ENCODE results near the gene SDC1. TPM values are rescaled to one million over a fixed set of nuclear protein-coding genes. Genes with fewer than 3 reads are reported as not detected.

Gene SDC1
- total and polyA plus RNA-seq, 2 donors: 65.3 to 87.1 TPM

DNA sequence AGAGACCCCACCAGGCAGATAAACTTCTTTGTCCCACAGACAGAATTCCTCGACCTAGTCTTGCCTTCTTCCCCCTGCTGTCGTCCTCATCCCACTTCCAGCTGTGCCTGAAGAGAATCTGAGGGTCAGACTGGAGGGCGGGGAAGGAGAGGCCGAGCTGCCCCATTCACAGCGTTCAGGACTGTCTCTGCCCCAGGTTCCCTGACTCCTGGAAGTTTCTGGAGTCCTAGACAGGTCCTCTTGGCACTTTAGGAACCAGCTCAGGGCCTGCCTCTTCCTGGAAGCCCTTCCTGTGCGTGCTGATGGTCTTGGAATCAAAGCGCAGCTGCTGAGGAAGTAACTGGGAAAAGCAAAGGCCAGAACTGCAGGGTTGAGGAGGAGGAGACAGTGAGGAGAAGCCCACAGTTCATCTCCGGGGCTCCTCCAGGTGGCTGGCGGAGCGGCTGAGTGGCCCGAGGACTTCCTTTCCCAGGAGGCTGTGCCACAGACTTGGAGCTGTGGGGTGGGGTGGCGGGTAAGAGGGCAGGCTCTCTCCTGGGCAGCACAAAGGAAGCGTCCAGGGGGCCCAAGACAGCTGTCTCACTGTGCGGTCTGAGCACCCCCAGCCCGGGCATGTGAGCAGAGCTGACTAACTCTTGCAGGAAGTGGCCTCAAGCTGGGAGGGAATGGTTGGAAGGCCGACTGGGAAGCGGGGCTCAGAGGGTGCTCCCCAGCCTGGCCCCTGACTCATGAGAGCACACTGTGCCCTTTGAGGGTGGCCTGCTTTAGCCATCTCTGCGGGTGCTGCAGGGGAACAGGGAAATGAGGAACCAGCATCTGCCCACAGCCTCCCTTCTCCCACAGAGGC lies 39.5 kb downstream of the SDC1 start:
- Histone ChIP-seq H3K4me1 (ENCODE audit: insufficient read depth) (no peaks in the 10 kb centered on the region), H3K4me3 (ENCODE audit: low read depth, low read length) (no peak overlapping the region), H3K27ac (ENCODE audit: low read depth) (peak overlapping the region; percentile 76), H3K36me3 (ENCODE audit: insufficient read depth) (no peaks in the 10 kb centered on the region)
- WGBS: 80% methylated on average over 18 of the region's 18 CpGs
- no peak for DNase-seq (ENCODE audit: extremely low spot score)

- Histone ChIP-seq H3K27ac (ENCODE audit: low read depth) (peak overlapping the region; percentile 74), H3K36me3 (ENCODE audit: insufficient read depth) (no peaks in the 10 kb centered on the region), H3K4me1 (ENCODE audit: insufficient read depth) (no peaks in the 10 kb centered on the region), H3K4me3 (ENCODE audit: low read depth, low read length) (no peak overlapping the region)
- DNase-seq (ENCODE audit: extremely low spot score): no peak
- 79% methylated on average over 17 of the region's 17 CpGs for WGBS
These were observed 40.6 kb downstream of the SDC1 start for GRCh38 chr2:20184067-20184938.

DNA sequence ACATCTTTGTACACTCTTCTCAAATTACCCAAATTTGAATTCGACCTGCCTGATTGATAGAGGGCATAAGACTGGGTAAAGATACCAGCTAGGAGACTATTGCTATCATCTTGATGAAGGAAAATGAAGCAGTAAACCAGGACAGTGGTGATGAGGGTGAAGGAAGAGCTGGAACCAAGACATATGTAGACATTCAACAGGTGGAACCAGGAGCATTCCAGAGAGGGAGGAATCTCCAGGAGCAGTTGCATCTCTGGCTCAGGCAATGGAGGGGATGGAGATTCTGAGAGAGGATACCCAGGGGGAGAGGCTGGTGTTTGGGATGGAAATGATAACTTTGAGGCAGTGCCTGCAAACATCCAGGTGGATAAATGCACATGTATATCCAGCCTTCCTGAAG lies 41.6 kb downstream of the SDC1 start:
- Histone ChIP-seq H3K36me3 (ENCODE audit: insufficient read depth) (no peaks in the 10 kb centered on the region), H3K4me3 (ENCODE audit: low read depth, low read length) (no peak overlapping the region), H3K4me1 (ENCODE audit: insufficient read depth) (no peaks in the 10 kb centered on the region), H3K27ac (ENCODE audit: low read depth) (peak overlapping the region; percentile 3)
- 81% methylated on average over 1 of the region's 1 CpG for WGBS
- DNase-seq (ENCODE audit: extremely low spot score): no peak

- Histone ChIP-seq H3K4me1 (ENCODE audit: insufficient read depth) (no peaks in the 10 kb centered on the region), H3K4me3 (ENCODE audit: low read depth, low read length) (no peak overlapping the region), H3K36me3 (ENCODE audit: insufficient read depth) (no peaks in the 10 kb centered on the region), H3K27ac (ENCODE audit: low read depth) (peak overlapping the region; percentile 3)
- 83% methylated on average over 16 of the region's 16 CpGs for WGBS
- DNase-seq (ENCODE audit: extremely low spot score): no peak
These were observed 42.5 kb downstream of the SDC1 start for GRCh38 chr2:20182241-20182931.

DNA sequence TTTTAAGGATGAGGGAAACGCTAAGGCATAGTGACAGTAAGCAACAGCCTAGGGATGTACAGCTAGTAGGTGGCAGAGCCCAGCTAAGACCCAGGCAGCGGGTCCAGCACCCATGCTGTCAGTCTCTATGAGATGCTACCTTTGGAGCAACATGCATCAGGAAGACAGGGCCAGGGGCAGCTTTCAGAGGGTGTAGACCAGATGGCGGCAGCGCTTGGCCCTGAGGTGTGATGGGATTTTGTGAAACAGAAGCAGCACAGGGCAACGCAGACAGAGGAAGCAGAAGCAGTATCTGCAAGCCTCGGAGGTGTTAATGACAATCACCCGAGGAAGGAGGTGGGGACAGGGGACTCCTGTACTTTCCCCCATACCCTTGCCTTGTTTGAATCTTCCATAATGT lies 43.2 kb downstream of the SDC1 start:
- H3K4me1 ChIP-seq (ENCODE audit: insufficient read depth): no peaks in the 10 kb centered on the region
- 89% methylated on average over 7 of the region's 7 CpGs for WGBS
- no peaks in the 10 kb centered on the region for H3K36me3 ChIP-seq (ENCODE audit: insufficient read depth)
- H3K4me3 ChIP-seq (ENCODE audit: low read depth, low read length): no peak overlapping the region
- no peak overlapping the region for H3K27ac ChIP-seq (ENCODE audit: low read depth)
- DNase-seq (ENCODE audit: extremely low spot score): no peak

- no peak for DNase-seq (ENCODE audit: extremely low spot score)
- Histone ChIP-seq H3K36me3 (ENCODE audit: insufficient read depth) (no peaks in the 10 kb centered on the region), H3K27ac (ENCODE audit: low read depth) (peak overlapping the region; percentile 76), H3K4me1 (ENCODE audit: insufficient read depth) (no peaks in the 10 kb centered on the region), H3K4me3 (ENCODE audit: low read depth, low read length) (no peak overlapping the region)
- WGBS: 95% methylated on average over 17 of the region's 17 CpGs
These were observed 44.0 kb downstream of the SDC1 start for GRCh38 chr2:20180676-20181648.

- Histone ChIP-seq H3K27ac (ENCODE audit: low read depth) (peak overlapping the region; percentile 83), H3K4me1 (ENCODE audit: insufficient read depth) (no peaks in the 10 kb centered on the region), H3K4me3 (ENCODE audit: low read depth, low read length) (no peak overlapping the region), H3K36me3 (ENCODE audit: insufficient read depth) (no peaks in the 10 kb centered on the region)
- 85% methylated on average over 25 of the region's 25 CpGs for WGBS
- DNase-seq (ENCODE audit: extremely low spot score): peak; percentile 64
These were observed 45.0 kb downstream of the SDC1 start for GRCh38 chr2:20179755-20180594.

DNA sequence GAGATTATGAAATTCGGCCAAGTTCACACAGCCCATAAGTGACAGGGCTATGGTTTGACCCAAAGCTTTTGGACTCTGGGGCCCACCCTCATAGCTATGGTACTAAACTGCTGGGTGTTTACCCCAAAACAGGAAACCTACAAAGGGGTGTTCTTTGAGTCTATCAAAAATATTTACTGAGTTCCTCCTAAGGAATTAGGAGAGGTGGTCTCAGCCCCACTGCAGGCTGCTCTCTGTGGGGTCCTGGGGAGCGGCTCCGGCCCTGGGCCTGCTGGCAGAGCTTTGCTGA lies 45.5 kb downstream of the SDC1 start:
- Histone ChIP-seq H3K27ac (ENCODE audit: low read depth) (peak overlapping the region; percentile 81), H3K4me1 (ENCODE audit: insufficient read depth) (no peaks in the 10 kb centered on the region), H3K4me3 (ENCODE audit: low read depth, low read length) (no peak overlapping the region), H3K36me3 (ENCODE audit: insufficient read depth) (no peaks in the 10 kb centered on the region)
- DNase-seq (ENCODE audit: extremely low spot score): no peak
- 87% methylated on average over 3 of the region's 3 CpGs for WGBS

DNA sequence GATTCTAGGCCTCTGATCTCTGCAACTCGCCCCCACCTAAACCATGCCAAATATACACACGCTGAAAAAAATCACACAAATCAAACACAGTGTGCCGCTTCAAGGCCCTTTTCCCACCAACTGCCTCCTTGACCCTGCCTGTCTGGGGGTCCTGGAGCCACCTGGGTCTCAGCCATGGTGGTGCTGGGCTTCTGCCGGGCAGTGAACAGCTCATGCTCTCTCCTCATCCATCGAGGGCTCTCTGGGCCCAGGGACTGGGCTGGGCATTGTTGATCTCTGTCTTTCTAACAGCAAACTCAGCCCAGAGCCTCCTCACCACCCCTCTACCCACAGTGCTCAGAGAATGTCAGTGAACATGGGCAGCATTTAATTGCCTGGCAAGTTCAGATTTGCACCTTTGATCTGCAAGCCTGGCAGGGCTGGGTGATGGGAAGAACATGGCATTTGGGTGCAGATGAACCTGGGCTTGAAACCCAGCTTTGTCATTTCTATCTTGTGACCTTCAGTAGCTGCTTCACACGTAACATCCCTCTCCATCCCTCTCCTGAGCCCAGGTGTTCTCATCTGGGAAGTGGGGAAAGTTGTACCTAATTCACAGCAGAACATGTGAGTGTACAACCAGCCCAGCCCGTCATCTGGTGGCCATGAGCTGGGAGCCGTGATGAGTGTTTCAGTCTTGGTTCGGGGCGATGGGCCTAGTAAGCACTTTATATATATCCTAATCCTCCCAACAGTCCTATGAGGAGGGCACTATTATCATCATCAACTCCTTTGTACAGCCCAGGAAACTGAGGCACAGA lies 46.1 kb downstream of the SDC1 start:
- peak overlapping the region; percentile 81 for H3K27ac ChIP-seq (ENCODE audit: low read depth)
- no peak for DNase-seq (ENCODE audit: extremely low spot score)
- WGBS: 90% methylated on average over 10 of the region's 10 CpGs

GRCh38 chr2:20178249-20178607 lies 46.7 kb downstream of the SDC1 start:
- no peak overlapping the region for H3K4me3 ChIP-seq (ENCODE audit: low read depth, low read length)
- 88% methylated on average over 14 of the region's 14 CpGs for WGBS
- no peak for DNase-seq (ENCODE audit: extremely low spot score)
- no peaks in the 10 kb centered on the region for H3K36me3 ChIP-seq (ENCODE audit: insufficient read depth)
- no peaks in the 10 kb centered on the region for H3K4me1 ChIP-seq (ENCODE audit: insufficient read depth)
- peak overlapping the region; percentile 81 for H3K27ac ChIP-seq (ENCODE audit: low read depth)

More for the DNA sequence above, 46.1 kb downstream of the SDC1 start:
- H3K36me3 ChIP-seq (ENCODE audit: insufficient read depth): no peaks in the 10 kb centered on the region
- H3K4me3 ChIP-seq (ENCODE audit: low read depth, low read length): no peak overlapping the region
- no peaks in the 10 kb centered on the region for H3K4me1 ChIP-seq (ENCODE audit: insufficient read depth)

- Histone ChIP-seq H3K36me3 (ENCODE audit: insufficient read depth) (no peaks in the 10 kb centered on the region), H3K27ac (ENCODE audit: low read depth) (peak overlapping the region; percentile 19), H3K4me1 (ENCODE audit: insufficient read depth) (no peaks in the 10 kb centered on the region), H3K4me3 (ENCODE audit: low read depth, low read length) (no peak overlapping the region)
- 84% methylated on average over 10 of the region's 10 CpGs for WGBS
- no peak for DNase-seq (ENCODE audit: extremely low spot score)
These were observed 47.2 kb downstream of the SDC1 start for GRCh38 chr2:20177556-20178248.
